Testis (tissue), 2 donors: Measurements from ENCODE around the gene TGOLN2.

Source experiments
- POLR2A ChIP-seq: fragments of 450-650 bp; IDR thresholded peaks from one replicate; pipeline ENCODE4 v1.6.1; 2017; ENCODE audit warnings: antibody characterized with exemption, mild to moderate bottlenecking, moderate library complexity
- TF ChIP-seq, protein P1 (sequence below), 3 experiments: fragments of 450-650 bp in 2 of 3; fragments of 200-600 bp in 1 of 3; sonication (generic) in 1 of 3; IDR thresholded peaks; one replicate each; pipeline ENCODE4 v1.5.1; 2016 to 2019; ENCODE audit warnings: antibody characterized with exemption in 3 of 3, mild to moderate bottlenecking in 2 of 3, moderate library complexity in 1 of 3

DNA sequence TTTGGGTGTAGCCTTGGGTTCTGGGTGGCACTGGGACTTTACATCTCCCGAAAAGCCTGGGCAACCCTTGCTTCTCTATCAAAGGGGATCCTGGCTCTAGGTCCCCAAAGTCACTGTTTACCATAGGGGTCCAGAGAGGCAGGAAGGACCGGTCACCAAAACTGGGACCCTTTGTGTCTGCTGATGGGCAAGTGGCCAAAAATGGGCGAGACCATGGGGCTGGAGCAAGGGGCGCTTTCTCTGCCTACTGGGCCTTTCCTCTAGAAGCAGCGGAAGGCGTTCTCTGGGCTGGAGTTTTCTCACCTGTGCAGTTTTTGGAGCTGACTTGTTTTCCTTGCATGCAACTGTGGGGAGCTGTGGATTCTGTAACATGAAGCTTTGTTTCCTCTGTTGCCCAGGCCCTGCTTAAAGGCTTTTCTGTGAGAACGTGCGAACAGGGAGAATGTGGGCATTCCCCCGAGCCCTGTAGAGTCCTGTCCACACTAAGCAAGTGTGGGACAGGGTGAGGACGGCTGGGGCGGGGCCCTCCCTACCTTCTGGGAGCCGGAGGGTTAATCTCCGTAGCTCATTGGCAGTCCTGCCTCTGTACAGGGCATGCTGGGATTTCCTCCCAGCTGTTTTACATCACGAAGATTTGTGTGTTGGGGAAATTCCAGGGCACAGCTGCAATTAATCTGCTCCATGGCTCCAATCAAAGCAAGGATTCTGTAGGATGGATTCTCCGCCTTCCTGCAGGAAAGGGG, 50.2 kb downstream of the TGOLN2 start:
- TF ChIP-seq, protein P1, sequence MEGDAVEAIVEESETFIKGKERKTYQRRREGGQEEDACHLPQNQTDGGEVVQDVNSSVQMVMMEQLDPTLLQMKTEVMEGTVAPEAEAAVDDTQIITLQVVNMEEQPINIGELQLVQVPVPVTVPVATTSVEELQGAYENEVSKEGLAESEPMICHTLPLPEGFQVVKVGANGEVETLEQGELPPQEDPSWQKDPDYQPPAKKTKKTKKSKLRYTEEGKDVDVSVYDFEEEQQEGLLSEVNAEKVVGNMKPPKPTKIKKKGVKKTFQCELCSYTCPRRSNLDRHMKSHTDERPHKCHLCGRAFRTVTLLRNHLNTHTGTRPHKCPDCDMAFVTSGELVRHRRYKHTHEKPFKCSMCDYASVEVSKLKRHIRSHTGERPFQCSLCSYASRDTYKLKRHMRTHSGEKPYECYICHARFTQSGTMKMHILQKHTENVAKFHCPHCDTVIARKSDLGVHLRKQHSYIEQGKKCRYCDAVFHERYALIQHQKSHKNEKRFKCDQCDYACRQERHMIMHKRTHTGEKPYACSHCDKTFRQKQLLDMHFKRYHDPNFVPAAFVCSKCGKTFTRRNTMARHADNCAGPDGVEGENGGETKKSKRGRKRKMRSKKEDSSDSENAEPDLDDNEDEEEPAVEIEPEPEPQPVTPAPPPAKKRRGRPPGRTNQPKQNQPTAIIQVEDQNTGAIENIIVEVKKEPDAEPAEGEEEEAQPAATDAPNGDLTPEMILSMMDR (IDR thresholded peaks at IDR 0.05): no peak
- TF ChIP-seq POLR2A: no peak
